Tibial nerve (tissue), 4 donors: ENCODE results near the gene FXYD2. TPM values are rescaled to one million over a fixed set of nuclear protein-coding genes. Genes with fewer than 3 reads are reported as not detected.

Source experiments
- DNase-seq, 2 donors: peaks; one replicate each; pipeline ENCODE4 v3.0.0-alpha.2; 2019; ENCODE audit warnings: low spot score in 2 of 2
- H3K27ac ChIP-seq, 4 donors: fragments of 200-600 bp; sonication (generic) in 3 of 4; one replicate each; pipeline ENCODE4 v1.5.1; 2017 to 2019; ENCODE audit warnings: mild to moderate bottlenecking in 1 of 4
- H3K27me3 ChIP-seq, 2 donors: fragments of 200-600 bp; sonication (generic) in 1 of 2; one replicate each; pipeline versions ENCODE4 v1.5.1 to v1.6.0; 2017 to 2019
- H3K36me3 ChIP-seq, 3 donors: fragments of 200-600 bp; sonication (generic); one replicate each; pipeline ENCODE4 v1.5.1; 2018 to 2019
- H3K4me1 ChIP-seq, 4 donors: fragments of 200-600 bp; sonication (generic) in 3 of 4; one replicate each; pipeline ENCODE4 v1.5.1; 2017 to 2019
- H3K4me3 ChIP-seq, 4 donors: fragments of 200-600 bp; sonication (generic) in 3 of 4; one replicate each; pipeline ENCODE4 v1.5.1; 2017 to 2019; ENCODE audit warnings: mild to moderate bottlenecking in 1 of 4, moderate library complexity in 1 of 4
- H3K9me3 ChIP-seq, 4 donors: fragments of 200-600 bp; sonication (generic) in 3 of 4; one replicate each; pipeline ENCODE4 v1.5.1; 2017 to 2019
- CTCF ChIP-seq, 5 experiments: fragments of 200-600 bp in 3 of 5; fragments of 450-650 bp in 2 of 5; sonication (generic) in 3 of 5; IDR thresholded peaks; one replicate each; pipeline ENCODE4 v1.5.1; 2016 to 2019; ENCODE audit warnings: antibody characterized with exemption in 5 of 5, mild to moderate bottlenecking in 3 of 5, moderate library complexity in 2 of 5
- EP300 ChIP-seq, 2 donors: sonication (generic); formaldehyde crosslinking; IDR thresholded peaks; one replicate each; pipeline ENCODE4 v1.6.1; 2017; ENCODE audit warnings: antibody characterized with exemption in 2 of 2, mild to moderate bottlenecking in 1 of 2
- POLR2A ChIP-seq, 2 donors: fragments of 450-650 bp; IDR thresholded peaks; one replicate each; pipeline ENCODE4 v1.6.1; 2017; ENCODE audit warnings: antibody characterized with exemption in 2 of 2, mild to moderate bottlenecking in 2 of 2, moderate library complexity in 2 of 2
- WGBS, 2 donors: methylation state at CpG; one replicate each; pipeline ENCODE4 v1.1.5; 2018; 5-methylcytosine and 5-hydroxymethylcytosine counted together
- total RNA-seq, 4 donors: library from RNA; depleted of rRNA; stranded (reverse); fragments of >200 nt; gene quantifications; one replicate each; pipeline ENCODE4 v1.1.0, GENCODE V29; 2016

Gene FXYD2
- total RNA-seq, 4 donors from 2014 or later: 0.39 to 1.8 (median 0.96) TPM

- DNase-seq: no peak
- Histone ChIP-seq H3K36me3 (no peaks in the 10 kb centered on the region), H3K27ac (no peak overlapping the region), H3K27me3 (no peaks in the 10 kb centered on the region), H3K4me1 (peaks cover 0 to 10% (median 3%) of the 10 kb centered on the region in 4 donors), H3K9me3 (no peaks in the 10 kb centered on the region), H3K4me3 (no peak overlapping the region)
- 82 to 85% methylated on average over 9 of the region's 9 CpGs for WGBS, 2 donors
- TF ChIP-seq POLR2A (IDR thresholded peaks at IDR 0.05) (no peak), CTCF (IDR thresholded peaks at IDR 0.05) (no peak), EP300 (IDR thresholded peaks at IDR 0.05) (no peak)
These were observed 35.1 kb upstream of the FXYD2 start for GRCh38 chr11:117859488-117860112.

- Histone ChIP-seq H3K27me3 (no peaks in the 10 kb centered on the region), H3K9me3 (no peaks in the 10 kb centered on the region), H3K4me1 (peaks cover 0 to 10% (median 3%) of the 10 kb centered on the region in 4 donors), H3K36me3 (no peaks in the 10 kb centered on the region), H3K4me3 (no peak overlapping the region), H3K27ac (no peak overlapping the region)
- no peak for DNase-seq
- WGBS, 2 donors: 84 to 91% methylated on average over 10 of the region's 10 CpGs
- TF ChIP-seq EP300 (IDR thresholded peaks at IDR 0.05): no peak
- TF ChIP-seq CTCF (IDR thresholded peaks at IDR 0.05): no peak
- no peak for TF ChIP-seq POLR2A (IDR thresholded peaks at IDR 0.05)
These were observed 34.5 kb upstream of the FXYD2 start for GRCh38 chr11:117859061-117859460.

- Histone ChIP-seq H3K27ac (no peak overlapping the region), H3K4me1 (peaks cover 0 to 10% (median 3%) of the 10 kb centered on the region in 4 donors), H3K4me3 (no peak overlapping the region), H3K36me3 (no peaks in the 10 kb centered on the region), H3K9me3 (peaks cover 0 to 6% (median 0%) of the 10 kb centered on the region in 4 donors), H3K27me3 (no peaks in the 10 kb centered on the region)
- DNase-seq: no peak
- no peak for TF ChIP-seq EP300 (IDR thresholded peaks at IDR 0.05)
- TF ChIP-seq CTCF (IDR thresholded peaks at IDR 0.05): no peak
- no peak for TF ChIP-seq POLR2A (IDR thresholded peaks at IDR 0.05)
- 49 to 57% methylated on average over 11 of the region's 11 CpGs for WGBS, 2 donors
These were observed 33.3 kb upstream of the FXYD2 start for GRCh38 chr11:117857734-117858414.

- DNase-seq: no peak
- Histone ChIP-seq H3K27ac (peak overlapping the region in 1 of 4 donors; percentile 55), H3K9me3 (peaks cover 0 to 17% (median 0%) of the 10 kb centered on the region in 4 donors), H3K27me3 (no peaks in the 10 kb centered on the region), H3K4me3 (no peak overlapping the region), H3K4me1 (no peaks in the 10 kb centered on the region), H3K36me3 (no peaks in the 10 kb centered on the region)
- 82 to 87% methylated on average over 13 of the region's 13 CpGs for WGBS, 2 donors
- TF ChIP-seq CTCF (IDR thresholded peaks at IDR 0.05) (no peak), EP300 (IDR thresholded peaks at IDR 0.05) (no peak), POLR2A (IDR thresholded peaks at IDR 0.05) (no peak)
These were observed 31.5 kb upstream of the FXYD2 start for GRCh38 chr11:117855912-117856651.
